ENCODE data around the gene AQP5.
"Not testable (repeated sequence)": the region's sequence is repeated elsewhere in the genome, so short reads cannot be mapped to it uniquely, and the experiment has no call there.

AQP5 gene

GRCh38 chr12:49983892-49984291, 22.2 kb downstream of the AQP5 start:
- DNase-seq, result no peak

- no peak for DNase-seq
Observed at GRCh38 chr12:49984476-49985359, 23.0 kb downstream of the AQP5 start.

GRCh38 chr12:49985981-49986380, 24.3 kb downstream of the AQP5 start:
- no peak for DNase-seq

DNA sequence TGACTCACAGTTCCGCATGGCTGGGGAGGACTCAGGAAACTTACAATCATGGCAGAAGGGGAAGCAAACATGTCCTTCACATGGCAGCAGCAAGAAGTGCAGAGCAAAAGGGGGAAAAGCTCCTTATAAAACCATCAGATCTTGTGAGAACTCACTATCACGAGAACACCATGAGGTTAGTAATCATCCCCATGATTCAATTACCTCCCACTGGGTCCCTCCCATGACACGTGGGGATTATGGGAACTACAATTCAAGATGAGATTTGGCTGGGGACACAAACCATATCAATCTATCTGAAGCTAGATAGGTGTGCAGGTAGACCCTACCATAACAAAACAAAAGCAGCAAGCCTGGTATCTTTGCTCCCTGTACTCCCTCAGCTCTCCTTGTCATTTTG, 24.8 kb downstream of the AQP5 start:
- not testable (repeated sequence) for DNase-seq

- no peak for DNase-seq
Observed at GRCh38 chr12:49987625-49988303, 26.1 kb downstream of the AQP5 start.

DNA sequence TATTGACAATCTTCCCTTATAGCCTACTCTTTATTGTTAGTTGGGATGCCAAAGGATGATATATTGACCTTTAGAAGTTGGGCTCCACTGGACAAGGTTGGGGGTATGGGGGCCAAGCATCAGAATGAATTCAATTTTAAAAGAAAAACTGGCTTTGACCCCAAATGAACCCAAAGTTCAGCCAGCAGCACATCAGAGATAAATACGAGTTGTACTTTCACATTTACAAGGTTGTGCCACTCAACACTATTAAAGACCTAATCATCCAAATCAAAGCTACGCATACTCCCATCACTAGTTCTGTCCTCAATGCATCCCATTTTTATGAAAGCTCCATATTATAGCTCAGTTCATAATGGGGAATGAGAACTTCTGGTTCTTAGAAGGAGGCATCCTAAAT, 27.7 kb downstream of the AQP5 start:
- DNase-seq, result not testable (repeated sequence)

GRCh38 chr12:49990273-49990672, 28.6 kb downstream of the AQP5 start:
- no peak for DNase-seq

- no peak for DNase-seq
Observed at GRCh38 chr12:49998453-49998852, 36.8 kb downstream of the AQP5 start.

DNA sequence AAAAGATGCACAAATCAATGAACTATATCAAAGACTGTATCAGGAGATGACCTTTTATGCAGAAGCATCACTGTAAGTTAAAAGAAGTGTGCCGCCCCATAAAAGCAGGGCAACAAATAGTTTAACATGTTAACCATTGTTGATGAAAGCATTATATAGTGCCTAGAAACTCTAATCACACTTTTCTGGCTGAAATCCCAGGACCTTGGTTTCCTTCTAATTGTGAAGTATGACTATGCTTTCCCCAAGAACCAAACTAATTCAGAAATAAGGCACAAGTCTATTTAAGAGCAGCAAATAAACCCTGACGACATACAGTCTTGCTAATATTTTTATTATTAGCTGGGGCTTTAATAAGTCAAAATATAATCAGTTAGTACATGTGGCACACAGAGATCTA, 41.9 kb downstream of the AQP5 start:
- DNase-seq, result no peak

GRCh38 chr12:50004696-50005095, 43.0 kb downstream of the AQP5 start:
- DNase-seq, result no peak

GRCh38 chr12:50005175-50005574, 43.5 kb downstream of the AQP5 start:
- no peak for DNase-seq

DNA sequence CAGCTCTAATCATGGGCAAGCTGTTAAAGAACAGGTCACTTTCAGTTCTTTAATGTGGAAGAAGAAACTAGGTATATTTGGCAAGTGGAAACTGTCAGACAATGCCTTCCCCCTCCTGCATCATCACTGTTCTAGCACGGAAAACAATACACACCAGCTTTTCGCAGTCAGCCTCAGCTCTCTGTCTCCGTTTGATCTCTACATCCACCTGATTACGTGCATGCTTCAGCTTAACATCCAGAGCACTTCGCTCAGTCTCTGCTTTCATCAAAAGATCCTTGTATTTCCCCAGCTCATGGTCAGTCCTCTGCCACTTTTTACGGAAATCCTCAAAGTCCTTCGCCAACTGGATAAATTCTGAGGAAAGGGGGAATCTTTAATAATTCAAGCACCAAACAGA, 44.6 kb downstream of the AQP5 start:
- DNase-seq, result no peak

DNA sequence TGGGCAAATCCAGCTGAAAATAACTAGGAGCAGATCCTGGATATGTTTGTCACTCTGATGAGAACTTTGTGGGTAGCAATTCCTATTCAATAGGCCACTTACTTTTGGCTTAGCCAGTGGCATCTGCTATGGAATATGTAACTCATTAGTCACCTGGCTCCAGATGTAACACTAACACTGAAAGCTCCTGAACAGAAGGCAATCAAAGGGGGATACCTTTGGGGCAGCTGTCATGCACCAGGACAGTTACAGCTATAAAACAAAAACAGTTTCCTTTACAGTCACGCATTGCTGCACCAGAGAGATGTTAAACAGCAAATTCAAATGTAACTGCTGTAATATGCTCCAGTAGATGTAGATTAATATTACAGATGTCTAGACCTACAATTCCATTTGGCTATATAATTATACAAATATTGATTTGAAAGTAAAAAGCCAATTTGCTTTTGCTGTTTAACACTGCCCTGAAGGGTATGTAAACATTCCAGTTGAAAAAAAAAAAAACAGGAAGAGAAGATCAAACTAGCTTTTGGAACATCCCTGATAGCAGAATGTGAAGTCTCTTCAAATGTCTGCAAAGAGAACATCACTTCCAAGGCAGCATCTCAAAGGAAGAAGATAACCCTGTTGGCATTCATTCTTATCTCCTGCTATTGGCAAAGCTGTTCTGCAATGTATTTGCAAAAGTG, 45.2 kb downstream of the AQP5 start:
- no peak for DNase-seq

- no peak for DNase-seq
Observed at GRCh38 chr12:50013361-50014147, 51.9 kb downstream of the AQP5 start.

GRCh38 chr12:50014342-50014741, 52.7 kb downstream of the AQP5 start:
- DNase-seq, result no peak
